ENCODE measurements around the gene FASN.

DNA sequence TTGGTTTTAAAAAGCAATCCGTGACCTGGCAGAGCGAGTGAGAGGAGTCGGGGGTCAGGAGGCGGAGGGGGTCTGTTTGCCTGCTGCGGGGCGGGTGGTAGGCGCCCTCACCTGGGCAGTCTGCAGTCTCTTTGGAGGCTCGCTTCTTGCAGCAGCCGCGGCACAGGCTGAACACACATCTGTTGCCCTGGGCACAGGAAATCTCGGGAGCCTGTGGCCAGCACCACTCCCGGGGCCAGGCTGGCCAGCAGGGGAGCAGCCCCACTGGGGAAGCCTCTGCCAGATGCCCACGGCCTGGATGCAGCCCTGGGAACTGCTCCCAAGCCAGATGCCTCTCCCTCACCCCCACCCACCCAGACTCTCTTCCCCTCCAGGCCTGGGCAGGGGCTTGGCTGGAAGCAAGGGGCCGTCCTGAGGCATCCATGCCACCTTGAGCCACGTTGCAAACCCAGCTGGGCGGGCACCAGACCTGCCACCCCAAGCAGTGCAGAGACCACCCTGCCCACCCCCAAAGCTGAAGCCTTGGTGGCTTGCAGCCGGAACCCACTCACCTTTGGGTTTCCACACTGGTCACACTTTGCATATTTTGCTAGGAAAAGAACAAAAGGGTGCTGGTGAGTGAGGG is 39.7 kb downstream of the FASN start:
- TF ChIP-seq, protein P1, sequence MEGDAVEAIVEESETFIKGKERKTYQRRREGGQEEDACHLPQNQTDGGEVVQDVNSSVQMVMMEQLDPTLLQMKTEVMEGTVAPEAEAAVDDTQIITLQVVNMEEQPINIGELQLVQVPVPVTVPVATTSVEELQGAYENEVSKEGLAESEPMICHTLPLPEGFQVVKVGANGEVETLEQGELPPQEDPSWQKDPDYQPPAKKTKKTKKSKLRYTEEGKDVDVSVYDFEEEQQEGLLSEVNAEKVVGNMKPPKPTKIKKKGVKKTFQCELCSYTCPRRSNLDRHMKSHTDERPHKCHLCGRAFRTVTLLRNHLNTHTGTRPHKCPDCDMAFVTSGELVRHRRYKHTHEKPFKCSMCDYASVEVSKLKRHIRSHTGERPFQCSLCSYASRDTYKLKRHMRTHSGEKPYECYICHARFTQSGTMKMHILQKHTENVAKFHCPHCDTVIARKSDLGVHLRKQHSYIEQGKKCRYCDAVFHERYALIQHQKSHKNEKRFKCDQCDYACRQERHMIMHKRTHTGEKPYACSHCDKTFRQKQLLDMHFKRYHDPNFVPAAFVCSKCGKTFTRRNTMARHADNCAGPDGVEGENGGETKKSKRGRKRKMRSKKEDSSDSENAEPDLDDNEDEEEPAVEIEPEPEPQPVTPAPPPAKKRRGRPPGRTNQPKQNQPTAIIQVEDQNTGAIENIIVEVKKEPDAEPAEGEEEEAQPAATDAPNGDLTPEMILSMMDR (IDR thresholded peaks at IDR 0.05): no peak
- no peak for TF ChIP-seq EZH2 (IDR thresholded peaks at IDR 0.05; ENCODE audit: borderline replicate concordance, insufficient read depth, low read depth, low read length, poor library complexity, severe bottlenecking)

Measured in B cell (primary cell).